Activated naive CD4-positive, alpha-beta T cell treated with anti-CD3 and anti-CD28 coated beads, Interleukin-2, amount 10 ng/mL, durations not matched to agents 7 days and 5 days (primary cell): ENCODE data around the gene SPRED1.

ENCODE experiments used
- CTCF ChIA-PET: fragments of 350-600 bp; sonication (Branson Sonifier 250); formaldehyde crosslinking; loops from one replicate; lab custom pipeline; 2021; ENCODE audit warnings: antibody characterized with exemption; lab: Charles Lee
- DNase-seq: peaks from one replicate; pipeline ENCODE4 v3.0.0-alpha.2; 2020
- H3K27ac Mint-ChIP-seq: one replicate; pipeline ENCODE4 v1.8.0; 2021; ENCODE audit warnings: mild to moderate bottlenecking, moderate library complexity, mixed read lengths
- H3K27me3 Mint-ChIP-seq: one replicate; pipeline ENCODE4 v1.8.0; 2021; ENCODE audit warnings: mild to moderate bottlenecking, mixed read lengths
- H3K36me3 Mint-ChIP-seq: one replicate; pipeline ENCODE4 v1.8.0; 2021; ENCODE audit warnings: mixed read lengths
- H3K4me1 Mint-ChIP-seq: one replicate; pipeline ENCODE4 v1.8.0; 2021; ENCODE audit warnings: mixed read lengths
- H3K4me3 Mint-ChIP-seq: one replicate; pipeline ENCODE4 v1.8.0; 2021; ENCODE audit warnings: mild to moderate bottlenecking, moderate library complexity, mixed read lengths
- H3K9me3 Mint-ChIP-seq: one replicate; pipeline ENCODE4 v1.8.0; 2021; ENCODE audit warnings: mixed read lengths

The SPRED1 gene

GRCh38 chr15:38374556-38374955 lies 121.9 kb downstream of the SPRED1 start:
- H3K4me3 Mint-ChIP-seq, result no peak overlapping the region
- CTCF ChIA-PET, result interaction anchor here (1.3 kb wide), 1 partner anchor 16 kb away, joined by 3 read pairs; no protein-coding TSS in a partner anchor
- no peak for DNase-seq
- peaks cover 25% of the 10 kb centered on the region for H3K27me3 Mint-ChIP-seq
- H3K36me3 Mint-ChIP-seq, result no peaks in the 10 kb centered on the region
- no peak overlapping the region for H3K27ac Mint-ChIP-seq
- H3K4me1 Mint-ChIP-seq, result no peaks in the 10 kb centered on the region
- H3K9me3 Mint-ChIP-seq, result no peaks in the 10 kb centered on the region

- no peak overlapping the region for H3K4me3 Mint-ChIP-seq
- CTCF ChIA-PET, result no interaction called here
These were observed 123.4 kb downstream of the SPRED1 start for GRCh38 chr15:38376081-38376480.

GRCh38 chr15:38377636-38378035 lies 125.0 kb downstream of the SPRED1 start:
- H3K36me3 Mint-ChIP-seq, result no peaks in the 10 kb centered on the region
- no peak for DNase-seq
- H3K4me3 Mint-ChIP-seq, result no peak overlapping the region
- H3K27me3 Mint-ChIP-seq, result peaks cover 27% of the 10 kb centered on the region
- no peaks in the 10 kb centered on the region for H3K9me3 Mint-ChIP-seq
- CTCF ChIA-PET, result interaction anchor here (1.0 kb wide), 1 partner anchor 12 kb away, joined by 3 read pairs; no protein-coding TSS in a partner anchor
- no peak overlapping the region for H3K27ac Mint-ChIP-seq
- no peaks in the 10 kb centered on the region for H3K4me1 Mint-ChIP-seq

More at GRCh38 chr15:38376081-38376480, 123.4 kb downstream of the SPRED1 start:
- H3K9me3 Mint-ChIP-seq, result no peaks in the 10 kb centered on the region
- H3K36me3 Mint-ChIP-seq, result no peaks in the 10 kb centered on the region
- DNase-seq, result no peak
- no peak overlapping the region for H3K27ac Mint-ChIP-seq
- no peaks in the 10 kb centered on the region for H3K4me1 Mint-ChIP-seq
- H3K27me3 Mint-ChIP-seq, result peaks cover 27% of the 10 kb centered on the region

GRCh38 chr15:38378161-38378560 lies 125.5 kb downstream of the SPRED1 start:
- no peaks in the 10 kb centered on the region for H3K4me1 Mint-ChIP-seq
- H3K9me3 Mint-ChIP-seq, result no peaks in the 10 kb centered on the region
- H3K4me3 Mint-ChIP-seq, result no peak overlapping the region
- no peaks in the 10 kb centered on the region for H3K36me3 Mint-ChIP-seq
- CTCF ChIA-PET, result interaction anchor here (1.0 kb wide), 1 partner anchor 12 kb away, joined by 3 read pairs; no protein-coding TSS in a partner anchor
- DNase-seq, result no peak
- H3K27me3 Mint-ChIP-seq, result peaks cover 27% of the 10 kb centered on the region
- H3K27ac Mint-ChIP-seq, result no peak overlapping the region

- Mint-ChIP-seq H3K4me1 (no peaks in the 10 kb centered on the region), H3K27ac (no peak overlapping the region), H3K9me3 (no peaks in the 10 kb centered on the region), H3K36me3 (no peaks in the 10 kb centered on the region), H3K4me3 (no peak overlapping the region), H3K27me3 (peaks cover 15% of the 10 kb centered on the region)
- CTCF ChIA-PET, result interaction anchor here (0.8 to 1.9 kb wide), 6 partner anchors 8 to 422 kb away, joined by 3 to 5 read pairs (median 3); no protein-coding TSS in a partner anchor
- DNase-seq, result peak; percentile 74
These were observed 137.4 kb downstream of the SPRED1 start for GRCh38 chr15:38389924-38390542.

- CTCF ChIA-PET, result interaction anchor here (1.1 kb wide), 1 partner anchor 17 kb away, joined by 3 read pairs; no protein-coding TSS in a partner anchor
- Mint-ChIP-seq H3K27me3 (peaks cover 20% of the 10 kb centered on the region), H3K27ac (no peak overlapping the region), H3K4me3 (no peak overlapping the region), H3K4me1 (no peaks in the 10 kb centered on the region), H3K9me3 (no peaks in the 10 kb centered on the region), H3K36me3 (no peaks in the 10 kb centered on the region)
- DNase-seq, result no peak
These were observed 138.6 kb downstream of the SPRED1 start for GRCh38 chr15:38391191-38391590.

- no peaks in the 10 kb centered on the region for H3K4me1 Mint-ChIP-seq
- H3K27ac Mint-ChIP-seq, result no peak overlapping the region
- no peaks in the 10 kb centered on the region for H3K9me3 Mint-ChIP-seq
- CTCF ChIA-PET, result interaction anchor here (1.0 to 1.2 kb wide), 2 partner anchors 8 to 300 kb away, joined by 3 to 5 read pairs; no protein-coding TSS in a partner anchor
- H3K4me3 Mint-ChIP-seq, result no peak overlapping the region
- H3K27me3 Mint-ChIP-seq, result peaks cover 12% of the 10 kb centered on the region
- no peaks in the 10 kb centered on the region for H3K36me3 Mint-ChIP-seq
- no peak for DNase-seq
These were observed 145.5 kb downstream of the SPRED1 start for GRCh38 chr15:38398134-38398533.

GRCh38 chr15:38401106-38401505 lies 148.5 kb downstream of the SPRED1 start:
- no peak overlapping the region for H3K27ac Mint-ChIP-seq
- DNase-seq, result no peak
- H3K36me3 Mint-ChIP-seq, result no peaks in the 10 kb centered on the region
- peaks cover 8% of the 10 kb centered on the region for H3K27me3 Mint-ChIP-seq
- H3K9me3 Mint-ChIP-seq, result no peaks in the 10 kb centered on the region
- CTCF ChIA-PET, result no interaction called here
- no peaks in the 10 kb centered on the region for H3K4me1 Mint-ChIP-seq
- H3K4me3 Mint-ChIP-seq, result no peak overlapping the region

- H3K4me1 Mint-ChIP-seq, result no peaks in the 10 kb centered on the region
- no peak overlapping the region for H3K27ac Mint-ChIP-seq
- DNase-seq, result no peak
- H3K4me3 Mint-ChIP-seq, result no peak overlapping the region
- H3K27me3 Mint-ChIP-seq, result peaks cover 7% of the 10 kb centered on the region
- no peaks in the 10 kb centered on the region for H3K9me3 Mint-ChIP-seq
- CTCF ChIA-PET, result no interaction called here
- no peaks in the 10 kb centered on the region for H3K36me3 Mint-ChIP-seq
These were observed 149.1 kb downstream of the SPRED1 start for GRCh38 chr15:38401701-38402100.

GRCh38 chr15:38406436-38406835 lies 153.8 kb downstream of the SPRED1 start:
- no peaks in the 10 kb centered on the region for H3K36me3 Mint-ChIP-seq
- peaks cover 14% of the 10 kb centered on the region for H3K27me3 Mint-ChIP-seq
- CTCF ChIA-PET, result no interaction called here
- H3K27ac Mint-ChIP-seq, result no peak overlapping the region
- DNase-seq, result no peak
- no peak overlapping the region for H3K4me3 Mint-ChIP-seq
- no peaks in the 10 kb centered on the region for H3K9me3 Mint-ChIP-seq
- no peaks in the 10 kb centered on the region for H3K4me1 Mint-ChIP-seq
